LoVo (cell line): ENCODE data around the gene INMT.
A peak's percentile ranks its signal among the peaks of the same experiment; 100 is the strongest.

Experiments used
- DNase-seq: peaks from one replicate; pipeline ENCODE4 v3.0.0-alpha.2; 2016; ENCODE audit warnings: low spot score

The INMT gene

DNA sequence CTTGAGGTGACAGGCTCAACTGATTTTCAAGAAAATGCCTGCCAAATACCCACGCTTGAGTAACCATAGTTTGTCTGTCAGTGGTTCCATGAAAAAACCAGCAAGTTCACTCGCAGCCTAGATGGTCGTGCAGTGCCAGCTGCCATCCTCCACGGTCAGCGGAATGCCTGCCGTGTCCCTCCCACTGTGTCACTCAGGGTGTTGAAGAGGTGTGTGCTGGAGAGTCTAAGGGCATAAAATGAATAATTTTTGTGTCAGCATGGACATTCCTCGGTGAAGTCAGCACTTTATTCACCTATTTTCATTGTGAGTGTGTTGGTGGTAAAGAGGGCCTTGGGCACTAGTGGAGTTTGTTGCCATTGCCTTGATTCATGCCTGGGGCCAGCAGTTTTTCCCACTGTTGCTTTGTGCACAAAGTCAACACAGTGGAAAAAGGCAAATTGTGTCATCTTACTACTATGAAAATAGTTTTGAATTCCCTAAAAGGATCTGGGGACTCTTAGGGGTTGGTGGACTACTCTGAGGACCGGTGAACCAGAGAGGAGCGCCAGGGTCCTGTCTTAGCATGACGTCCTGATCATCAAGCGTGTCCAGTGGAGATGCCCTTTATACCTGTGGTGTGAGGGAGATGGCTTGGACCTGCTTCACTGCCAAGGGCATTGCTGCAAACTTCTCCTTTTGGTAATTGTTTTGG lies 36.9 kb downstream of the INMT start:
- DNase-seq = no peak

DNA sequence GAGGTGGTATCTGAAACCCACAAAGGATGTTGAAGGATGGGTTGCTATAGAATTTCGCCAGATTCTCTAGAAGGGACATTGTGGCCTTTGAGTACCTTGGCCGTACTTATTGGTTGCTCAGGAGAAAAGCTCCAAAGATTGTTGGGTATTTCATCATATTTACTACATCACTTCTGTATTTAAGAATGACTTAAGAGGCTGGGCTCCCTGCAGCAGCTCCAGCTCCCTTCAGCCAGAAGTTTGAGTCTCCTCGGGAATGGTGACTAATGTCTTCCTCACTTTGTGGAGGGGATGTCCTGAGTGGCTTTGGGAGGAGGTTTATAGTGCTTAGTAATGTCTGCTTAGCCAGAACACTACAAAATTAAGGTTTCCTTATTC lies 37.4 kb downstream of the INMT start:
- no peak for DNase-seq

DNA sequence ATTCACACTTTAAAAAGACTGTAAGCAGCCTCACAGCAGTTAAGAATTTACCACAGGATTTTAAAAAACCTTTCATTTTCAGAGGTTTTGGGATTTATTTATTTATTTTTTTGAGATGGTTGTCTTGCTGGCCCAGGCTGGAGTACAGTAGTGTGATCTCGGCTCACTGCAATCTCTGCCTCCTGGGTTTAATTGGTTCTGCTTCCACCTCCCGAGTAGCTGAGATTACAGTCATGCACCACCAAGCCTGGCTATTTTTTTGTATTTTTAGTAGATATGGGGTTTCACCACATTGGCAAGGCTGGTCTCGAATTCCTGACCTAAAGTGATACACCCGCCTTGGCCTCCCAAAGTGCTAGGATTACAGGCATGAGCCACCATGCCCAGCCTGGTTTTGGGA lies 38.4 kb downstream of the INMT start:
- no peak for DNase-seq

DNA sequence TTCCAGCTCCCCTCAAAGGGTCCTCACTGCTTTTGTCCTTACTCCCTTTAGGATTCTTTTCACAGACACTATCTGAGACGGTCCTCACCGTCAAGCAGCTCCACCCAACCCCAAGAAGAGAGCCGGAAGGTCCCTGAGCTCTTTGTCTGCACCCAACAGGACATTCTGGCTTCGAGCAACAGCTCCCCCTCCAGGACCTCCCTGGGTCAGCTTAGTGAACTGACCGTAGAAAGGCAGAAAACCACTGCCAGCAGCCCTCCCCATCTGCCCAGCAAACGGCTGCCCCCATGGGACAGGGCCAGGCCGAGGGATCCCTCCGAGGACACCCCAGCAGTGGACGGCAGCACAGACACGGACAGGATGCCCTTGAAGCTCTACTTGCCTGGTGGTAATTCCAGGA lies 39.2 kb downstream of the INMT start:
- no peak for DNase-seq

DNA sequence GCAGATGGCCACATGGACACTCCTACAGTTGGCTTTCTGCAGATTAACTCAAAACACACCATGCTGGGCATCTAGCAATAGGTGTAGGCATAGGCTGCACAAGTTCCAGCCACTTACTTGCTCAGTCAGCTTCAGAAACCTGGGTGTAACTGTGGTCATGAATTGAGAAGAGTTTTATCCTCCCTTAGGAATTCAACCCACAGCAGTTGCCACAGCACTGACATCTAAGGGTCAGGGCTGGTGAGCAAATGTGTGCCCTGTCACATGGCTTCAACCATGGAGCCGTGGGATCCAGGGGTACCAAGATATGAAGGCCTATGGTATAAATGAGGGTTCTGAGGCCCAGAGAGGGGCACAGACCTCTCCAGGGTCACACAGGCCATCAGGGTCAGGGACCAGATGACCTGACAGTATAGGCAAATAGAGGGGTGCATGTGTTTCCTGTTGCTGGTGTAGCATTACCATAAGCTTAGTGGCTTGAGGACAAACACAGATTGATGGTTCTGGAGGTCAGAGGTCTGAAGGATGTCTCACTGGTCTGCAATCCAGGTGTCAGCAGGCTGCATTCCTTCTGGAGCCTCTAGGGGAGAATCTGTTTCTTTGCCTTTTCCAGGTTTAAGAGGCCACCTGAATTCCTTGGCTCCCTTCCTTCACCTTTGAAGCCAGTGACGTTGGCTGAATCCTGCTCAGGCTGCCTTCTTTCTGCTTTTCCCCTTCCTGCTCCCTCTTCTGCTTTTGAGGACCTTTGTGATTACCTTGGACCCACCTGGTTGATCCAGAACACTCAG lies 43.4 kb downstream of the INMT start:
- peak; percentile 65 for DNase-seq

DNA sequence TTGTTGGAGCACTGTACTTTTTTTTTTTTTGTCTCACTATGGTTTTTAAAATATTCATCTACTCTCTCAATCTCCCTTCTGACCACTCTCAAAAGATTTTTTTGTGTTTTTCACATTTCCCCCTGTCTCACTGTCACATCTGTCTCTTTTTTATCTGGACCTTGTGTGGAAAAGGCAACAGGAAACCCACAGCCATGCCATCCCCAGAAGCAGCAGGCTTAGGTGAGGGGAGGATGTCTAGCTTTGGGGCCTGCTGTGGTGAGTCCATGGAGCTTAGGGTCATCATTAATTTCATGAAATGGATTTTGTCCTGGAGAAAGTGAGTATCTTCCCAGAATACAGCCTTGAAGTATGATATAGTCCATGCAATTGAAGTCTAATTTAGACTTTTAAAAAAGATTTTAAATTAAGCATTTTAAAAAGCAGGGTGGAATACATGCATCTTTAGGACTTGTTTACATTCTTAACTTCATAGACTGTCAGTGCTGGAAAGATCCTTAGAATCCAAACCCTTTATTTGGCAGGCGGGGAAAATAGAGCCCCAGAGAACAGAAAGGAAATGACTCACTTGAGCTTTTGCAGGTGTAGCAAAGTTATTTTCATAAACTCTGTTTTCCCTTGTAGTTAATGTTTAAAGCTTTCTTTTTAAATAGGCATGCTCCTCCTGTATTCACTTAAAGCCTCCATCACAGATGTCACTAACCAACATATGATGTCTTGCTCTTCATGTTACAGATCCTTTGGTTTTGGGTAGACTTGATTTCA lies 44.4 kb downstream of the INMT start:
- DNase-seq = peak; percentile 21

DNA sequence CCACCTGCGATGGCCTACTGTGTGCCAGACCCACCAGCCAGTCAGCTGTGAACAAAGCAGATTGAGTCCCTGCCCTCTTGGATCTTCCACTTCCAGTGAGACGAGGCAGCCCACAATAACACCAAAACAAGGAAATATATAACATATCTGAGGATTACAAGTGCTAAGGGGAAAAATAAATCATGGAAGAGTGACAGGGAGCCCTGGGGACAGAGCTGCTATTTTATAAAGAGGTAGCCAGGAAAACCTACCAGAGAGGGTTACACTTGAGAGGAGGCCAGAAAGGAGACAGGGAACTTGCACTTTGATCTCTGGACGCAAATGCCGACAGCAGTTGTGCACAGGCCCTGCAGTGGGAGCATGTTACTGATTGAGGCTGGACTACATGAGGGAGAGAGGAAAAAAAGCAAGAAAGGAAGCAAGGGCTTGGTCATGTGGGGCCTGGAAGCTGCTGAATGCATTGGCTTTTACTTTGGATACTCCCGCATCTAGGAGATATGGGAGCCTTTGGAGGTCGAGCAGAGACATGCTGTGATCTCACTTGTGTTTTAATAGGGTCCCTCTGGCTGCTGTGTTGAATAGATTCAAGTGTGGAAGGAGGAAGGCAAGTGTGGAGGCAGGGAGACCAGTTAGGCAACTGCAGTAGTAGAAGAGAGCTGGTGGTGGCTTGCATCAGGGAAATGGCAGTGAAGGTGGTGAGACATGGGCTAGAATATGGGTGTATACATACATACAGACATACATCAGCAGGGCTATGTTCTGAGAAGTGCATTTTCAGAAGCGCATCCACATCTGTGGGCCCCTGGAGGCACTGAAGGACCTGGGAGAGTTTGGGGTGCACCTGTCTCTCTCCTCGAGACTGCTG lies 45.5 kb downstream of the INMT start:
- no peak for DNase-seq

DNA sequence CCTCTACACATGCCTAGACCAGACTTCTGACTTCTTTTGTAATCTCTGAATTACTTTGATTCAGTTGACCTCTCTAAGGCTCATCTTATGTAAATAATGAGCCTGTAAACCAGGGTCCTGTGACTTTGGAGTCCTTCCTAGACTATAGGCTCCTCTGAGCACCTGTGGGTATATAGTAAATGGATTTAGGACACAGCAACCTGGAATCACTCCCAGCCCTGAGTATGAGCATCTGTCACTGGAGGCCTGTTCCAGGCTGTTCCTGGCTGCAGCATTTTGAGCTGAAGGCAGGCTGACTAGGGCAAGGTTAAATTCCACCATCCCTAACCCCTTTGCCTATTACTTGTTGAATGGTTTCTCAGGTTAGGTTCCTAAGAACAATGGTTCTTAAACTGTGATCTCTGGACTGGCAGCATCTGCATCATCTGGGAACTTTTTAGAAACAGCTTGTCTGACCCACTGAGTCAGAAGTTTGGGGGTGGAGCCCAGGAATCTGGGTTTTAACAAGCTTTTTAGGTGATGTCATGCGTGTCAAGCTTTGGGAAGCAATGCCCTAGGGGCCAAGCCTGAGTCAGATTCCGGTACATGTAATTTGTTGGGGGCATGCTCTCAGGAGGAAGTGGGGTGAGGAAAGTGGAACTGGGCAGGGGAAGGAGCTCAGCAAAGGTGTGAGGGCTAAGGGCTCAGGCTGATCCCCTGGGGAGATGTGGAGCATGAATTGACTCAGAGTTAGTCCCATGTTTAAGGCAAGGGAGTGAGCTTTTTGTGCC lies 47.5 kb downstream of the INMT start:
- peak; percentile 27 for DNase-seq

DNA sequence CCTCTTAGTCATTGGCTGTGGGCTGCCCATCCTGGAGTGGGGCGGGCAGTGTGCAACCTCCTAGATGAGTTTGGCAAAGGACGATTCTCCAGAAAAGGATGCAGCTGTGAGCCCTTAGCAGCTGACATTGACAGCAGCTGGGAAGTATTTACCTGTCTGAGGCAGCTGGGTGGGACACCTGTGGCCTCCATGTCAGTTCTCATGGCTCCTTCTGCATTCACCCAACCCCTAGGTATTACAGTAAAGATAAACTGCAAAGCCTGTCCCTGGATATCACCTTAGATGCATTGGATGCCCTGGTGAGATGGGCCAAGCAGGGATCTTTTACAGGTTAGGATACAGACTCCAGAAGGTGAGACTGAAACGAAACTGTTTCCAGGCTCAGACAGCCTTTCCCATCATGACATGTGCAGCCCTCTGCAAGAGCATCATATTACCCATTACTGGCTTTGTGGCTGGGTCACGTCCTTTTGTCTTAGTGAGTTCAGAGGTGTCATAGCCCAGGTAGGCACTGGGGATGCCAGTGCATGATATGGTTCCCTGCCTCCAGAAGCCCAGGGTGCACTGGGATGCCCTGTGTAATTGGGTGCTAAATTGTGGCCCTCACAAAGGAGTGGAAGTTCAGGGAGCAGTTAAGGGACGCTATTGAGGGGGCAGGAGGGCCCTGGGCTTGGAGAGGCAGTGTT lies 48.2 kb downstream of the INMT start:
- DNase-seq = no peak

DNA sequence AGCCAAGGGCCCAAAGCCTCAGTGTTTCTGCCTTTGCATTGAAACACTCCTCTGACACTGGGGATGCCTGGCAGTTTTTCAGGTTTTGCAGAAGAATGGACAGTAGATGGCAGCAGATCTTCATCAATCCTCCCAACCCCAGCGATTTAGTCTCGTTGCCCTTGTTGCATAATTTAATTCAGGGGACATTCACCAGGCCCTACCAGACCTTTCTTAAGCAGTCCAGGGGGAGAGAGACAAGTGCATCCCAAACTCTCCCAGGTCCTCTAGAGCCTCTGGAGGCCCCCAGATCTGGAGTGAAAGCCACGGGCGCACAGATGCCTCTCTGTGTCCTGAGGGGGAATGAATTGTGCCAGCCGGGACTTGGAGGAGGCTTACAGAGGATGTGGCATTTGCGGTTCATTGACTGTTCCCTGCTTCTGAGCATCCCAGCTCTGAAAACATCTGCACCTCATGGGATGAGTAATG lies 48.9 kb downstream of the INMT start:
- peak; percentile 36 for DNase-seq

DNA sequence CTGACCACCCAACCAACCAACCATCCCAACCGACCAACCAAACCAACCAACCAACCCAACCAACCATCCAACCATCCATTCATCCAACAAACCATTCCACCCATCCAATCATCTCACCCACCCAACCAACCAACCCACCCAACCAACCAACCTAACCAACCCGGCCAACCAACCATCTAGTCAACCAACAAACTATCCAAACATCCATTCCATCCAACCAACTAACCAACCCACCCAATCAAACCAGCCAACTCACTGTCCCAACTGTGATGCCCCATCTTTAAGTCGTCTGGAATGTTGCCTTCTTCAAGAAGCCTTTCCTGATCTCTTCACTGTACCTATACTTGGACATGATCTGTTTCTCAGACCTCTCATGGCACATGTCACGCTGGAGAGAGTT lies 50.9 kb downstream of the INMT start:
- DNase-seq = no peak

DNA sequence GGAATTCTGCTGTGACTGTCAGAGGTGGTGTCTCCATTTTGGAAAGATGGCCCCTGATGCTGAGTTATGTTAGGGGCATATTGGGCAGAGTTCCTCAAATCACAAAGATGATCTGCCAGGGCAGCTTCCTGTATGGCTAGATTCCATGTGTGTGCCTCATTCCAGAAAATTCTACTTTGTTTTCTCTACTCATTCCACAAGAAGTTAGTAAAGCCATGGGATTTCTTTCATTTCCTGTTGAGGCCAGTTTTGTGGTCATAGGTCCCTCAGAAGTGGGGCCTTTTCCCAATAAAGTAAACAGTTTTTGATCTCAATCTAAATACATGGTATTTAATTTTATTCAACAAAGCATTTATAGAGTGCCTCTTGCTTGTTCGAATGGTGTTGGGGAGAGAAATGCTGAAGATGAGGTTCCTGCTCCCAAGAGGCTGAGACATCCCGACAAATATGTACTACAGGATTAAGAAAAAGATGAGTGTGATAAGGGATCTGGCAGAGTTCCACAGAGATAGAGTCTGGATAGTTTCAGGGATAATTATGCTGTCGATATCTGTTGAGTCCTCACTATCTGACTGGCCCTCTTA lies 52.2 kb downstream of the INMT start:
- peak; percentile 46 for DNase-seq

DNA sequence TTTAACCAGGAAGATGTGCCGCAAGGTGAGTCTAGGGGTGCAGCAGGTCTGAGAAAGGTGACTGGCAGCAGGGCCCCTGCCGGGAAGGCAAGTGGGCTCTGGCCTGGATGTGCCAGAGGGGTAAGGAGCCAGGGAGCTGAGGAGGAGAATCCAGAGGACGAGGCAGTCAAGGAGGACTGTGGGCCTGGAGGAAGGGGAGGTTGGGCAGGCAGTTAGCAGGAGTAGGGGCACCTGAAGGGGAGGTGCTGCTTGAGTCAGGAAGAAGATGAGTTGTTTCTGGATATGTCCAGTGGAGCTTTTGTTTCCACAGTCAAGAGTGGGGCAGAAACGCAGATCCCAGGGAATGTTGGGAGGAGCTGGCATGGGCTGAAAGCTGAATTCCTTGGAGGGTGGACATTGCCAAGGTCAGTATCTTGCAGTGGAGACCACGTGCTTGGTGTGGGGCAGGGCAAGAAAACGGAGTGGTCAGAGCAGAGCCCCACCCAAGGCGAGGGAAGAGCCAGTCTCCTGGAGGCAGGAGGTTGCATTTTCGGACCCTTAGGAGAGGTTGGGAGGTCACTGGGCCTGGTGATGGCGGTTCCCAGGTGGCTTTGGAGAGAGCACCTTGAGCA lies 53.3 kb downstream of the INMT start:
- DNase-seq = no peak

DNA sequence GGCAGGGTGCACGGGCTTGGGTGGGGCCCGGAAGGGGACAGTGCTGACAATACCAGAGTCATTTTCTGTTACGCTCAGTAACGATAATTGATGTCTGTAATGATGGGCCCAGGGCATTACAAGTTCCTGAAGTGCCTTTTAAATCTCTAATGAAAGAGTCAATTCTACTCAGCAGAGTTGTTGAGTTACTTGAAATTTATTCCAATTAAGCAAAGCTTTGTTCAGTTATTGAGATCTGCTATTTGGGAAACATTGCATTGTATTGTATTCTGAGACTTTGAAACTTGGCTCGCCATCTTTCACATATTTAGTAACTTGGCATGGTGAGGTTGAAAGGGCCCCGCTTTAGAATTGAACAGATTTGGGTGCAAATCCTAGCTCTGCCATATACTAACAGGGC lies 54.0 kb downstream of the INMT start:
- no peak for DNase-seq
